ENCODE results near the gene CTNND1. TPM values are rescaled to one million over a fixed set of nuclear protein-coding genes. Genes with fewer than 3 reads are reported as not detected.

The CTNND1 gene
- total and polyA plus RNA-seq, 2 of the 4 experiments (the other 2 are of a cell fraction), result 88.5 to 229 TPM

DNA sequence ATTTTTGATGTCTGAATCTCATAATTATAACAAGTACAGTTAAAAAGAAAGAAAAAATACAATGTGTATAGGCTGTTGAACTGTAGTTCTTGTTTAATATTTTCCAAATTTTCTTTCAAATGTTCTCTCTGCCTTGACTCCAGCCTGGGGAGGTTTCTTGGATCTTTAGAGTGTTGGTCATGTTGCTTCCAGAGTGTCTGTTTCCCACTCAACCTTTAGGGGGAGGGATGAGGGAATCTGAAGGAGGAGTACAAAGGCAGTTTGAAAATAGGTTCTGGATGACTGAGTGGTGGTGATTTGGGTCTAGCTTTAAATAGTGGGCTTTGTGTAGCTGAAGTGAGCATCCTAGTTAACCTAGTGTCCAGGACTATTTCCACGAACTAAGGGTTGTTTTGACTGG lies 2.0 kb downstream of the CTNND1 start:
- BruUV-seq (replicated peaks), result no TSS peak
- CTCF ChIA-PET, result interaction anchor here (1.5 to 2.0 kb wide), 2 partner anchors 15 to 37 kb away, joined by 5 to 8 read pairs; no protein-coding TSS in a partner anchor

More for the DNA sequence above, 2.0 kb downstream of the CTNND1 start:
- Histone ChIP-seq H3K14ac (replicated peaks; ENCODE audit: low read depth, low read length) (peak overlapping the region; percentile 86), H3K9ac (ENCODE audit: low read depth, low read length) (peak overlapping the region; percentile 100), H4K8ac (ENCODE audit: low read depth in 2 of 2, low read length in 2 of 2) (no peak overlapping the region), H3K56ac (ENCODE audit: extremely low read depth, insufficient read depth, low read length) (peak overlapping the region; percentile 24), H3K4me3 (ENCODE audit: insufficient read depth, low read depth, low read length) (peak overlapping the region; percentile 99), H2BK15ac (ENCODE audit: low read depth, low read length) (no peak overlapping the region), H3K4me2 (ENCODE audit: low read depth, low read length) (peak overlapping the region; percentile 99), H4K20me1 (ENCODE audit: insufficient read depth, low read length) (peaks cover 51% of the 10 kb centered on the region), H3K23ac (ENCODE audit: low read depth, low read length) (peak overlapping the region; percentile 95), H2AFZ (replicated peaks; ENCODE audit: low read length, poor library complexity) (no peak overlapping the region), H3K79me1 (ENCODE audit: low read depth in 1 of 2, low read length in 2 of 2) (peaks cover 0 to 30% of the 10 kb centered on the region in 2 experiments; a peak in 2 of 4 replicates), H2BK20ac (ENCODE audit: low read depth, low read length) (no peak overlapping the region), H4K5ac (ENCODE audit: low read depth, low read length) (peak overlapping the region; percentile 62; the same call in 1 of the 2 replicates), H3K18ac (ENCODE audit: low read depth, low read length) (peak overlapping the region; percentile 78; the same call in 1 of the 2 replicates), H2BK5ac (ENCODE audit: low read depth, low read length, poor library complexity, severe bottlenecking) (peak overlapping the region; percentile 97), H3K9me1 (ENCODE audit: insufficient read depth, low read length) (0 out of 2 replicates have a peak, but pooled peaks cover 6% of the 10 kb centered on the region), H3K36me3 (ENCODE audit: control insufficient read depth, insufficient read depth, low read length) (peaks cover 4% of the 10 kb centered on the region), H3K4ac (ENCODE audit: low read depth, low read length) (peak overlapping the region; percentile 75), H3K9me3 (ENCODE audit: control insufficient read depth, insufficient read depth, low read length) (no peaks in the 10 kb centered on the region), H4K91ac (ENCODE audit: insufficient read depth, low read depth, low read length) (peak overlapping the region; percentile 26; the same call in 1 of the 2 replicates), H3K27me3 (ENCODE audit: control insufficient read depth, insufficient read depth, low read length) (no peaks in the 10 kb centered on the region), H3K27ac (ENCODE audit: insufficient read depth, low read length) (peak overlapping the region; percentile 22), H2BK120ac (ENCODE audit: low read depth, low read length) (peak overlapping the region; percentile 35; the same call in 1 of the 2 replicates), H2AK5ac (ENCODE audit: low read depth, low read length) (peak overlapping the region; percentile 1; the same call in 1 of the 2 replicates), H2AK9ac (replicated peaks; ENCODE audit: low read depth, low read length, poor library complexity) (peak overlapping the region; percentile 7), H3K4me1 (ENCODE audit: control insufficient read depth, insufficient read depth, low read length) (peaks cover 8% of the 10 kb centered on the region)
- POLR2A ChIA-PET (ENCODE audit: unreplicated experiment), result interaction anchor here (1.1 to 1.4 kb wide), 2 partner anchors 92 to 264 kb away, joined by 5 to 7 read pairs; no protein-coding TSS in a partner anchor
- intact Hi-C loops (cut with micrococcal nuclease) (loop anchor here (1.0 to 5.0 kb wide), 5 partner anchors 13 to 749 kb away; no protein-coding TSS in a partner anchor), dilution Hi-C loops (cut with HindIII; ENCODE audit: low sequenced_read_pairs, unreplicated experiment) (no loop called here), in situ Hi-C loops (cut with MboI; ENCODE audit: low sequenced_read_pairs) (no loop called here)
- ATAC-seq (ENCODE audit: low read depth), result peak; percentile 31
- peak; percentile 53 for DNase-seq
- WGBS, 2 experiments (ENCODE audit: extremely low coverage in 2 of 2, insufficient read length in 1 of 2), result no CpG with 5 or more reads among the region's 1 CpG
- TF ChIP-seq SMC3 (IDR thresholded peaks at IDR 0.05; ENCODE audit: low read depth, low read length), result peak; percentile 19; the same call in 1 of the 2 replicates
- TF ChIP-seq, protein P1, sequence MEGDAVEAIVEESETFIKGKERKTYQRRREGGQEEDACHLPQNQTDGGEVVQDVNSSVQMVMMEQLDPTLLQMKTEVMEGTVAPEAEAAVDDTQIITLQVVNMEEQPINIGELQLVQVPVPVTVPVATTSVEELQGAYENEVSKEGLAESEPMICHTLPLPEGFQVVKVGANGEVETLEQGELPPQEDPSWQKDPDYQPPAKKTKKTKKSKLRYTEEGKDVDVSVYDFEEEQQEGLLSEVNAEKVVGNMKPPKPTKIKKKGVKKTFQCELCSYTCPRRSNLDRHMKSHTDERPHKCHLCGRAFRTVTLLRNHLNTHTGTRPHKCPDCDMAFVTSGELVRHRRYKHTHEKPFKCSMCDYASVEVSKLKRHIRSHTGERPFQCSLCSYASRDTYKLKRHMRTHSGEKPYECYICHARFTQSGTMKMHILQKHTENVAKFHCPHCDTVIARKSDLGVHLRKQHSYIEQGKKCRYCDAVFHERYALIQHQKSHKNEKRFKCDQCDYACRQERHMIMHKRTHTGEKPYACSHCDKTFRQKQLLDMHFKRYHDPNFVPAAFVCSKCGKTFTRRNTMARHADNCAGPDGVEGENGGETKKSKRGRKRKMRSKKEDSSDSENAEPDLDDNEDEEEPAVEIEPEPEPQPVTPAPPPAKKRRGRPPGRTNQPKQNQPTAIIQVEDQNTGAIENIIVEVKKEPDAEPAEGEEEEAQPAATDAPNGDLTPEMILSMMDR (conservative IDR thresholded peaks at IDR 0.05; ENCODE audit: low read depth, low read length), result peak; percentile 34; the same call in 1 of the 2 replicates
- no peak for TF ChIP-seq CHD1 (IDR thresholded peaks at IDR 0.05; ENCODE audit: low read depth, low read length)
- no peak for TF ChIP-seq CEBPB (IDR thresholded peaks at IDR 0.05; ENCODE audit: low read depth, low read length)
- TF ChIP-seq RAD21 (IDR thresholded peaks at IDR 0.05; ENCODE audit: low read length), result no peak; the same call in 1 of the 2 replicates
- TF ChIP-seq RFX5 (IDR thresholded peaks at IDR 0.05; ENCODE audit: low read depth, low read length), result no peak

Data from IMR-90 (cell line).